ENCODE results near the gene TIMP1.

TIMP1 gene

DNA sequence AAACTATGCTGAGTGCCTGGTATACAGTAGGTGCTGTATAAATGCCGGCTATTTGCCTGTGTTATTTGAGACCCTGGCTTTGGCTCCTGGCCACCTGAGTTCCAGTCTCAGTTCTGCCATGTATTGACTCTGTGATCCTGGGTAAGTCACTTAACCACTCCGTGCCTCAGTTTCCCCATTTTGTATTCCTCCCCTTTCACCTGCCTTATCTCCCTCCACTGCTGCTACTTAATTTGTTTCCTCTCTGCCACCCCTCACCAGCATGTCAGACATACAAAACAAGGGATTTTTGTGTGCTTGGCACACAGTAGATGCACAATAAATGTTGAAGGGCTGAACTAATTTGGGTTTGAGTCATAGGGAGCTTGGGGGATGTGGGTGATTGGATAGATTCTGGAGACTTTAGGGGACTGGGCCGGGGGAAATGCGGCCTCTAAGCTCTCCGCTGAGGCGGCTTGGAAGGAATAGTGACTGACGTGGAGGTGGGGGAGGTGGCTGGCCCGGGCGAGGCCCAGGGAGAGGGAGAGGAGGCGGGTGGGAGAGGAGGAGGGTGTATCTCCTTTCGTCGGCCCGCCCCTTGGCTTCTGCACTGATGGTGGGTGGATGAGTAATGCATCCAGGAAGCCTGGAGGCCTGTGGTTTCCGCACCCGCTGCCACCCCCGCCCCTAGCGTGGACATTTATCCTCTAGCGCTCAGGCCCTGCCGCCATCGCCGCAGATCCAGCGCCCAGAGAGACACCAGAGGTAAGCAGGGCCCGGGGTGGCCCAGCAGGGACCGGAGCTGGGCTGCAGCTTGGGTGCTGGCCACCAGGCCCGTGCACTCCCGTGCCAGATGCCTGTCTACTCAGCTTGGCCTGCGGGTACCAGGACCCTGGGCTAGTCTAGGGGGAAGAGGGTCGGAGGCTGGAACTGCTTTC, at the start of gene TIMP1:
Gene TIMP1, plus strand, starts transcription at position 706 of the 917 bp plus-strand sequence. CDS start 980 bp downstream, outside the sequence.
- DNase-seq = no peak

DNA sequence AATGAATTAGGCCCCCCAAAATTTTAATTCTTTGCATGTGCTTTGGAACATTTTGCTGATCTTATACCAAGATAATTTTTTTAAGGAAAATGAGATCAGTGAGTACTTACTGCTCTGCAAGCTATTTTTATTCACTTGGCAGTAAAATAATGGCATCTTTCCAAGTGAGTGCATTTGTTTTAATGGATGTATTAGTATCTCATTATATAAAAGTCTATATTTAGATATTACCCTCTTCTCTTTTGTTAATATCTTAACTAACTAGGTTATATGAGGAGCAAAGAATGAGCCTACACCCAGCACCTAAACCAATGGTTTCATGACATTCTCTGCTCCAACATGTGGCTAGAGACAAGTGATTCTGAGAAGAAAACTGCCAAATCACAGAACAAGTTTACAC, 42.4 kb upstream of the TIMP1 start:
- no peak for DNase-seq

DNA sequence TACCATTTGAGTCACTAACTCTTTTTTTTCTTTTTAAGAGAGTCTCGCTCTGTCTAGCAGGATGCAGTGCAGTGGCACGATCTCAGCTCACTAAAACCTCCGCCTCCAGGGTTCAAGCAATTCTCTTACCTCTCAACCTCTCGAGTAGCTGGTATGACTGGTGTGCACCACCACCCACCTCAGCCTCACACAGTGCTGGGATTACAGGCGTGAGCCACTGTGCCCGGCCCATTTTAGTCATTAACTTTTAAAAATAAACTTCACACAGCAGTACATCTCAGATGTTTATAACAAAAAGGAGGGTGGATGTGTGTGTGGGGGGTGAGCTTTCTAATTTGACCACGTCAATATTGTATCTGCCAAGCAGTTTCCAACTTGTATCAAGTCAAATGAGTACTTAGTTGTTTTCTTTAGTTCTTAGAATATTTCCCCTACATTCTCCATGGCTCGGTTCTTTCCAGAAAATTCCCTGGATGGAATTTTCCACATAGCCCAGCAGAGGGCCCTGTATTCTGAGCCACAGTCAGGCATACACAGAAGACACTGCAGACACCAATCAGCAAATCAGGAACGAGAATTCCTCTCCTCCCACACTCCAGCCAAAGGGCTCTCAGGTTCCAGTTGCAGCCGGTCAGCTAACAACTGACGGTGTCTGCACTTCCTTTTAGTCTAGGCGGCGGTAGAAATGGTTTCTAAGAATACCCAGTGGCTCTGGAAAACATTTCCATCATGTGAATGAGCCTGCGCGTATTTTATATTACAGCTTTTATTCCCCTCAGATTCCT, 41.3 kb upstream of the TIMP1 start:
- DNase-seq = peak; percentile 83 to 94

DNA sequence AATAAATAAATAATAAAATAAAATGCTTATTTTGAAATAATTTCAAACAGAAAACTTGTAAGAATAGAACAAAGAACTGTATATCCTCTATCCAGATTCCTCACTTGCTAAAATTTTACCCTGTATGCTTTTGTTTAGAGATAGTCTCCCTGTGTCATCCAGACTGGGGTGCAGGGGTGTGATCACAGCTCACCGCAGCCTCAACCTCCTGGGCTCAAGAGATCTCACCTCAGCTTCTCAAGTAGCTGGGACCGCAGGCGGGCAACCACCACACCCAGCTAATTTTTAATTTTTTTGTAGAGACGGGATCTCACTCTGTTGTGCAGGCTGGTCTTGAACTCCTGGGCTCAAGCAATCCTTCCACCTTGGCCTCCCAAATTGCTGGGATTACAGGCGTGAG, 38.7 kb upstream of the TIMP1 start:
- no peak for DNase-seq

DNA sequence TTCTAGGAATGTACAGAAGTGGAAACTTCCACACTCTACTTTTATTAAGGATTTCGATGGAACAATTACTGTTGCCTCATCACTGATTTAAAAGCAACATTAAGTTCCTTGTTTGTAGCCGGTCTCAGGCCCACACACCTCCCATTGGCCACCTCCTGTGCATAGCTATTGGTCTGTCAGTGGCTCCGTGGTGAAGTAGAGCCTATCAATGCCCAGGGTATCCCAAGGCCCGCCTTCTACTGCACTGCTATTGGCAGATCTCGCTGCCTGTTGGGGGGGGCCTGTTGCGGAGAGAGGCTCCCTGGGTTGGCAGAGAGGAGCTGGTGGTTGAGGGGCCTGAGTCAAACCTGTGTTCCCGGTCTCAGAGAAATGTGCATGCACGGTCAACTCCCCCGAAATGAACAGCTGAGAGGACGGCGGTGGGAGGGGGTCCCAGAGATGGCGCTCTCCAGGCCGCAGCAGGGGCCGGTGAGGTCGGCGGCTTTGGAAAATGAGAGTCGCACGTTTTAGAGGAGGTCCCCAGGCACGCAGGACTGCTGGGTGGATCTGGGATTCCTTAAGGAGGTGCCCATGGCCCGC, 26.1 kb upstream of the TIMP1 start:
- DNase-seq = peak; percentile 95

DNA sequence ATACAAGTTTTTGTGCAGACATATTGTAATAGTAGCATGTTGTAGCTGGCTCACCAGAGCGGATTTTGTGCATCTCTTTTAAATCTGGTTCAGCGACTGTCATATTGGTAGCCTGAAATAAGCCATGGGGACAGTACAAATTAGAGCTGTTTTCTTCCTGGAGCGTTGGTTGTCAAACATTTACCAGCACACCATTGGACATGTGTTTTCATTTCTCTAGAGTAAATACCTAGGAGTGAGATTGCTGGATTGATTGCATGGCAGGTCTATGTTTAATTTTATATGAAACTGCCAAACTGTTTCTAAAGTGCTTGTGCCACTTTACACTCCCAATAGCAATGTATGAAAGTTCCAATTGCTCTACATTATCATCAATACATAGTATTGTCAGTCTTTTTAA, 23.8 kb upstream of the TIMP1 start:
- DNase-seq = no peak

DNA sequence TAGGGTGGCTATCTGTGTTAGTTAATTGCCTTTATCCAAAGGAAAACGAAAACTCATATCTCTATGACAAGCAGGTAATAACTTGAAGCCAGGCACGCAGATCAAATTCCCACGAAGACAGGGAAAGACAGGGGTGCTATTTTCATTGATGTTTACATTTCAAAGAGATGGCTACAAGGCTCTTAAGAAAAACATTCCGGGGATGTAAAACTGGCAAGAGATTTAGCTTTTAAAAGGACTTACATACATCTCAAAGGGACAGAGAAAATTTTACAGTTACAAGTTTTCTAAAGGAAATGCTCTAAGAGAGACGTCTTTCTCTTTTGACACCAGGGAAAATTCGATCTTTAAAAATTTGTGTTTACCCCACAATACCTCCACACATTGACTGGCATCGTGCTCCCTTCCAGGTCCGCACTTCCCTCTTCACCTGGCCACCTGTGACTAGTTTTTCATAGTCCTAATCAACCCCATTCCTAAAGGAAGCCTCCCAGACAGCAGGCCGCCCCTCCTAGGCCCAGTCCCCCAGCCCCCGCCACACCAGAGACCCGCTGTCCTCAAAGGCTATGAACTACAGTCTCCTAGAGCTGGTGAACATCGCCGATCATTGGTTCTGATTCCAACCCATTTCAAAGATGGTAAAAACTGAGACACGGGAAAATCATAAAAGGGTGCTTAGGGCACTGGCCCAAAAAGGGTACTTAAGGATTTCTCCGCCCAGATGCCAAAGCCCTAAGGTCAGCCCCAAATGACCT, 21.9 kb upstream of the TIMP1 start:
- DNase-seq = no peak

DNA sequence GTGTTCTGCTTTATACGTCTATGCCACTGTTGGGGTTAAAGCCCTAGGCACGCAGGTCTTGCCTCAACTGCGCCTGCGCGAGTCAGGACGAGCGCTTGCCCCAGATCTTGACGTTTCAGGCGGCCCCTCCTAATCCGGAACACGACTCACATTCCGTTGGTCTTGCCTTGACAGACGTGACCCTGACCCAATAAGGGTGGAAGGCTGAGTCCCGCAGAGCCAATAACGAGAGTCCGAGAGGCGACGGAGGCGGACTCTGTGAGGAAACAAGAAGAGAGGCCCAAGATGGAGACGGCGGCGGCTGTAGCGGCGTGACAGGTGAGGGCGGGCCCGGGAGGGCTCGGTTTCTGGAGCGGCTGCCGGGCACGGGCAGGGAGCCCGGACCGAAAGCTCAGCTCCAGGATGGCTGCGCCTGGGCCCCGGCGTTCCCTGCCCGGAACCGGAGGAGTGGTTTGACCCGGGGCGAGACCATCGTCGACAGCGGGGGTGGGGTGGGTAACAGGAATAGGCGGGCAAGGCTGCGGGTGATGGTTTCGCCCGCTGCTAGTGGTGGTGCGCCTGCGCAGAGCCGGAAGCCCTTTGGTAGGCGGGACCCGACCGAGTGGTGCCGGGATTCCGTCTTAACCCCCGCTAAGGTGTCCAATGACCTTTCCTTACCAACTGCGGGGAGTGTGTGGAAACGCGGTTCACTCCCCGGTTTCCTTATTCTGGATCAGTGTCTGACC, 21.1 kb upstream of the TIMP1 start, which contains the start of gene ARAF:
Gene ARAF, plus strand, starts transcription at position 272 of the 725 bp plus-strand sequence. CDS start 1,763 bp downstream, outside the sequence.
- DNase-seq = peak; percentile 99 to 100

DNA sequence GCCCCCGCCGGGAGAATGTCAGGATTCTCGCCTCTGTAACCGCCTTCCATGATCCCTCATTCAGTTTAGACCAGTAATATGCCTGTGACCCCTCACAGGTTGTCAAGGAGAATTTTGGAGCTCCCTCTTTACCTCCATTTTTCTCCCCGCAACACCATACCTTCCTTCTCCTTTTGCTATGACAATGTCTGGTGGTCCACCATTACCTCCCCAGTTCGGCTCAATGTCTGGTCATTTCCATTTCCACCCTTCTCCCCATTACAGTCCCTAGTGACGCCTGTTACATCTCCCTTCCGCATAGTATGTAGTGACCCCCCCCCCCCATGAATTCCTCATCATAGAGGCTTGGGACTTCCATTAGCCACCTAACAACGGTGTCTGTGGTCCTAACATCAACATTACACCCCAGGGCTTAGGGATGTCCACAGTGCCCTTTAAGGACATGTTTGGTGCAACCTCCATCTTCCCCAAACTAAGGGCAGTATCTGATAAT, 20.5 kb upstream of the TIMP1 start:
- DNase-seq = no peak

DNA sequence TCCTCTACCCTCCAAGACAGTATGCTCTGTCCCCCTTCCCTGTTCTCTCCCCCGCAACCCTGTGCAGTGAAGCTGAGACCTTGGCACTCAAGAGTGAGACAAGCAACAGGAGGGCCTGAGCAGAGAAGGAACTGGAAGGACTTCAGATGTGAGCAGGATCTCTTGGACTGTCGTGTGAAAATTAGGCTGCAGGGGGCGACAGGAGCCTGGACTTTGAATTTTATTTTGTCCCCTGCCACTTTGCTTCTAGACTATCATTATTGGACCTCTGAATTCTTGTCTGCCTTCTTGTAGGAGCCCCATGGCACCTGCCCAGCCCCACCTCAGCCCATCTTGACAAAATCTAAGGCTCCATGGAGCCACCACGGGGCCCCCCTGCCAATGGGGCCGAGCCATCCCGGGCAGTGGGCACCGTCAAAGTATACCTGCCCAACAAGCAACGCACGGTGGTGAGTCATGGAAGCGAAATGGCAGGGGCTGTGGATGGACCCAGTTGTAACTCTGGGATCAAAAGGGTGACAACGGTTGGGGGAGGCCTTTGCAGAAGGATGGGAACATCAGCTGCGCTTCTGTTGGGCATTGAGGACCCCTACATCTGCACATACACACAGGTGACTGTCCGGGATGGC, 19.5 kb upstream of the TIMP1 start:
- no peak for DNase-seq

DNA sequence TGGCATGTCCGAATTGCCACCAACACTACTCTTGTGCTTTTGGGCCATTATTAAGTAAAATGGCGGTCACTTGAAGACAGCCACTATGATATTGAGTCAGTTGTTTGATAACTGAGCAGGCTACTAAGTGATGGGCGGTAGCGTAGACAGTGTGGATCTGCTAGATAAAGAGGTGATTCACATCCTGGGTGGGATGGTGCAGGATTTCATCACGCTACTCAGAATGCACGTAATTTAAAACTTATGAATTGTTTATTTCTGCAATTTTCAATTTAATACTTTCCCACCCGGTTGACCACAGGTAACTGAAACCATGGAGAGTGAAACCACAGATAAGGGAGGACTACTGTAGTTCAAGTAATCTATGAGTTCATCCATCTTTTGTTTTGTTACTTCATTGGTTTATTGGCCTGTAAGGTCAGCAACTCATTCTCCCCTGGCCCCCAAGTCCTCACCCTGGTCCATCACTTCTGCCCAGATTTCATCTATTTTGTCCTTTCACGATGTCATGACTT, 18.4 kb upstream of the TIMP1 start:
- no peak for DNase-seq

DNA sequence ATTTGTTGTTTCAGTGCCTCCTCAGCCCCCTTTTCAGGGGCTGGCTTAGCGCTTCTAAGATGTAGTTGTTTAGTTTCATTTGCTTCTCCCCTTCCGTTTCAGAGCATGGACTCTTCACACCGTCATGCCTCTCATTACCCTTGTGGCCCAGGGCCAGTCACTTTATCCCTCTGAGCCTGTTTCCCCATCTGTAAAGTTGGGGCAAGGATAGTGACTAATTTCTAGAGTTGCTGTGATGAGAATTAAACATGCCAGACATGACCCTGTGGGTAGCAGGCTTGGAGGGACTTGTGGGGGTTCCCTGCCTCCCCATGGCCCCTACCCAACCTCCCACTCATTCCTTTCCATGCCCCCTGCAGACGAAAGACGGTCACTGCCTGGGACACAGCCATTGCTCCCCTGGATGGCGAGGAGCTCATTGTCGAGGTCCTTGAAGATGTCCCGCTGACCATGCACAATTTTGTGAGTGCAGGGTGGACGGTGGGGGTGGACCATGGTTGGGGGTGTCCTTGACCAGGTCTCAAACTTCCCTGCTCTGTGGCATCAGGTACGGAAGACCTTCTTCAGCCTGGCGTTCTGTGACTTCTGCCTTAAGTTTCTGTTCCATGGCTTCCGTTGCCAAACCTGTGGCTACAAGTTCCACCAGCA, 17.7 kb upstream of the TIMP1 start:
- no peak for DNase-seq

DNA sequence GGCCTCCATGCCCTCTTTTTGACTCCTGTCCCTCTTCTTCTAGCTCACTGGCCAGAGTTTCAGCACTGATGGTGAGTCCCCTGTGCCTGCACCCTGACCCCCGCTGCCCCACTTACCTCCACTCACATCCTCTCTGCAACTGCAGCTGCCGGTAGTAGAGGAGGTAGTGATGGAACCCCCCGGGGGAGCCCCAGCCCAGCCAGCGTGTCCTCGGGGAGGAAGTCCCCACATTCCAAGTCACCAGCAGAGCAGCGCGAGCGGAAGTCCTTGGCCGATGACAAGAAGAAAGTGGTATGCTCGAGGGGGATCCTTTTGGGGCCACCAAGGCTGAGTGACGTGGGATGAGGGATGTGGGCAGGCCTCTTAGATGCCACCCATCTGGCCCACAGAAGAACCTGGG, 15.4 kb upstream of the TIMP1 start:
- no peak for DNase-seq

DNA sequence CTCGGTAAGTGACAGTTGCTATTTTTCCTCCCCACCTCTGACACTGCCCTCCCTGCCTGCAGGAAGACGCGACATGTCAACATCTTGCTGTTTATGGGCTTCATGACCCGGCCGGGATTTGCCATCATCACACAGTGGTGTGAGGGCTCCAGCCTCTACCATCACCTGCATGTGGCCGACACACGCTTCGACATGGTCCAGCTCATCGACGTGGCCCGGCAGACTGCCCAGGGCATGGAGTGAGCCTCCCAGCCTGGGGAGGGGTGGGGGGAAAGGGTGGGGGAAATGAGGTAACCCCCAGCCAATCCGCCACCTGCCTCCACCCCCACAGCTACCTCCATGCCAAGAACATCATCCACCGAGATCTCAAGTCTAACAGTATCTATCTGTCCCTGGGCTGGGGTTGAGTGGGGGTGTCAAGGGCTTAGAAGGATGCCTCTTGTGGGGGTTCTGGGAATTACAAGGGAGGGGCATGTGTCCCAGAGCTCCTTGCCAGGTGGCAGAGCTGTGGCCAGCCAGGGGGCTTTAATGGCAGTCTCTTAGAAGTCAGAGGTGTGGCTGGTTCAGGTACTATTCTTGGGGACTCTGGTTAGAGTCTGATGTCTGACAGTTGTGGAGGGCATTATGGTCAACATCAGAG, 13.5 kb upstream of the TIMP1 start:
- peak in 1 of 2 experiments; percentile 32 for DNase-seq

DNA sequence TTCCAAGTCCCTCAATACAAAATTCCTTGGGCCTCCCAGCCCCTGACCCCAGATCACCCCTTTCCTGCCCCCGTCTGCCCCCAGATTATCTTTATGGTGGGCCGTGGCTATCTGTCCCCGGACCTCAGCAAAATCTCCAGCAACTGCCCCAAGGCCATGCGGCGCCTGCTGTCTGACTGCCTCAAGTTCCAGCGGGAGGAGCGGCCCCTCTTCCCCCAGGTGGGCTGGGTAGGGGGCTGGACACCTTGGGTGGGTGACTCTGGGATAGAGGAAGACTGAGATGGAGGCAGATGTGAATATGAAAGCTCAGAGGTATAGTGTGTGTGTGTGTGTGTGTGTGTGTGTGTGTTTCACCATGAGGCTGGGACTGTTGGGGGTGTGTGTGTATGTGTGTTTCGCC, 11.4 kb upstream of the TIMP1 start:
- no peak for DNase-seq

DNA sequence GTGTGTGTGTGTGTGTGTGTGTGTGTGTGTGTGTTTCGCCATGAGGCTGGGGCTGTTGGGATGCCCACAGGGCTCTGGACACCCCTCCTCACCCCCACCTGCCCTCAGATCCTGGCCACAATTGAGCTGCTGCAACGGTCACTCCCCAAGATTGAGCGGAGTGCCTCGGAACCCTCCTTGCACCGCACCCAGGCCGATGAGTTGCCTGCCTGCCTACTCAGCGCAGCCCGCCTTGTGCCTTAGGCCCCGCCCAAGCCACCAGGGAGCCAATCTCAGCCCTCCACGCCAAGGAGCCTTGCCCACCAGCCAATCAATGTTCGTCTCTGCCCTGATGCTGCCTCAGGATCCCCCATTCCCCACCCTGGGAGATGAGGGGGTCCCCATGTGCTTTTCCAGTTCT, 11.0 kb upstream of the TIMP1 start:
- DNase-seq = no peak

DNA sequence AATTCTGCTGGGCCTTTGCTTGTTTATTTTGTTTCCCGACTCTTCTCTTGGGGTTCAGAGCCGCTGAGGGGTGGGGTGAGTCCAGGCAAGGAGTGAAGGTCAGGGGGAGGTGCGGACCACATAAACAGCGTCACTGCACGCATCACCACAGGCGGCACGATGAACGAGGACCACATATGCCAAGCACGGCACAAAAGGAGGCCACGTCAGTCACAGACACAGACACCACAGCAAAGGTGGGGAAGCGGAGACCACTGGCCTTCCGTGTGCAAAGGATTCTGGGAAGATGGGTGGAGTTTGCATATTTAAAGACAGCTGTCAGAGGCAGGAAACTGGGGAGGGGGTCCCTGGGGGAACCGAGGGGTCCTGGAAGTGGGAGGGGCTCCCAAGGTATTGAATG, 10.3 kb upstream of the TIMP1 start:
- no peak for DNase-seq

DNA sequence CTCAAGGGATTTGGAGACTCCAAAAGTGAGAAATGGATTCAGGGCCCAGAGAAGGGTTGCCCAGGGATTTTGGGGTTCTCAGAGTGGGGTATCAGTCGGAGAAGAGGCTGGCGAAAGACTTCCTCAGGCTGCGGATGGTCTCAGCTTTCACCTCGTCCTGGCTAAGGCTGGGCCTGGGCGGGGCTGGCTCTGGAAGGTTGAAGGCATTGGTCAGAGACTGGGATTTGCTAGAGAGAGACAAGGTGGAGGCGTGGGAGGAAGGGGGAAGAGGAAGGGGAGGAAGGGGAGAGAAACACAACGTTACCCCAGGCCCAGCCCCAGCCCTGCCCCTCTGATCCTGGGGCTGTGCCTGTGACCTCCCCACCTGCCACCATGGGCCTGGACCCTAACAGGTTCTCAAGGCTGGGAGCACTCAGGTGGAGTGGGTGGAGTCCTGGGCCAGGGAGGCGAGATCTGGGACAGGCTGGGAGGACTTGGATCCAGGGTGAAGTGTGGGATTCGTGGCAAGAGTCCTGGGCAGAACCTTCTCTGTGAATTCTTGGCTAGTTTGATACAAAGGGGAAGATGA, 9.4 kb upstream of the TIMP1 start:
- no peak for DNase-seq

DNA sequence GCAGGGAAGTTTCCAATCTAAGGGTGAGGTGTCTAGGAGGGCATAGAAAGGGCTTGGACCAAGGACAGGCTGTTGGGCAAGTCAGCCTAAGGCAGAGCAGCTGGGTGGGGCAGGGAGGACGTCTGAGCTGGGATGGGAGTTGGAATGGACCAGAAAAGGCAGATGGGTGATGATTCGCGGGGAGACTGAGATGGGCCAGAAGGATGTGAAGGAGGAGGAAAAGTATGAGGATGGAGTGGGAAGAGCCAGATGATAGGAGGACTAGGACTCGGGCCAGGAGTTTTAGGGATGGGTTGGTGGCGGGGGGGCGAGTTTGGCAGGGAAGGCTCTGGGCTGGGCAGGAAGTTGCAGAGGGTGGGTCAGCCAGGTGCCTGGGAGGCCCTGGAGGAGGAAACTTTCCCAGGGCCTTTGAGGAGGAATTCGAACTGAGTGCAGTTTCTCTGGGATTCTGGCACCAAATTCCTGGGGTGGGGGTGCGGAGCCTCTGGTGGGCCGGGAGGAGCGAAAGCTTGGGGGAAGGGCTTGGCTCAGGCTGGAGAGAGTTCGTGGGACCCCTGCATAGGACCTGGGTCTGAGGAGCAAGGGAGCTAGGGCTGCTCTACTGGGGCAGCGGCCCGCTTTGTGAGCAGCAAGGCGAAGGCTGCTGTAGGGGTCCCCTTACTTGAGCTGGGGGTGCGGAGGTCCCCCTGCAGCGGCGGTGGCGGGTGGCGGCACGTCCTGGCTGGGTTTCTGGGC, 8.7 kb upstream of the TIMP1 start:
- no peak for DNase-seq
